ENCODE data around the gene CBX4.

The CBX4 gene

GRCh38 chr17:79839356-79840268 is at the start of gene CBX4:
TSS of gene CBX4 (minus strand) at chr17:79839440. CDS start at chr17:79839251, 189 bp downstream.
- DNase-seq (ENCODE audit: low spot score), result peak; percentile 99

- no peak for DNase-seq (ENCODE audit: low spot score)
Observed at GRCh38 chr17:79888009-79888540, 48.8 kb upstream of the CBX4 start.

GRCh38 chr17:79887451-79887991 is 48.3 kb upstream of the CBX4 start:
- DNase-seq (ENCODE audit: low spot score), result no peak

GRCh38 chr17:79883202-79883601 is 44.0 kb upstream of the CBX4 start:
- DNase-seq (ENCODE audit: low spot score), result no peak

- no peak for DNase-seq (ENCODE audit: low spot score)
Observed at GRCh38 chr17:79878329-79878947, 39.2 kb upstream of the CBX4 start.

GRCh38 chr17:79877041-79877440 is 37.8 kb upstream of the CBX4 start:
- no peak for DNase-seq (ENCODE audit: low spot score)

- no peak for DNase-seq (ENCODE audit: low spot score)
Observed at GRCh38 chr17:79875511-79875910, 36.3 kb upstream of the CBX4 start.

- peak; percentile 56 for DNase-seq (ENCODE audit: low spot score)
Observed at GRCh38 chr17:79874329-79874981, 35.2 kb upstream of the CBX4 start.

GRCh38 chr17:79873583-79873982 is 34.3 kb upstream of the CBX4 start:
- no peak for DNase-seq (ENCODE audit: low spot score)

GRCh38 chr17:79872762-79873161 is 33.5 kb upstream of the CBX4 start:
- DNase-seq (ENCODE audit: low spot score), result no peak

- DNase-seq (ENCODE audit: low spot score), result no peak
Observed at GRCh38 chr17:79871131-79871530, 31.9 kb upstream of the CBX4 start.

GRCh38 chr17:79870540-79870939 is 31.3 kb upstream of the CBX4 start:
- no peak for DNase-seq (ENCODE audit: low spot score)

GRCh38 chr17:79866791-79867518 is 27.7 kb upstream of the CBX4 start:
- DNase-seq (ENCODE audit: low spot score), result no peak

- DNase-seq (ENCODE audit: low spot score), result no peak
Observed at GRCh38 chr17:79865351-79866210, 26.3 kb upstream of the CBX4 start.

- no peak for DNase-seq (ENCODE audit: low spot score)
Observed at GRCh38 chr17:79864617-79865250, 25.5 kb upstream of the CBX4 start.

- no peak for DNase-seq (ENCODE audit: low spot score)
Observed at GRCh38 chr17:79864147-79864546, 24.9 kb upstream of the CBX4 start.

GRCh38 chr17:79862771-79863440 is 23.7 kb upstream of the CBX4 start:
- DNase-seq (ENCODE audit: low spot score), result no peak

GRCh38 chr17:79862238-79862637 is 23.0 kb upstream of the CBX4 start:
- no peak for DNase-seq (ENCODE audit: low spot score)

GRCh38 chr17:79861413-79862216 is 22.4 kb upstream of the CBX4 start:
- DNase-seq (ENCODE audit: low spot score), result no peak
